DND-41 (cell line): Measurements from ENCODE around the gene NEURL1B.

ENCODE experiments used
- ATAC-seq: fragments of 200-7000 bp; cut with Tn5 transposase; 3 replicates; pipeline ENCODE4 v1.9.1; 2021; ENCODE audit warnings: low read depth; ENCODE audit not compliant: insufficient read depth
- DNase-seq: peaks from one replicate; pipeline ENCODE4 v3.0.0-alpha.2; 2020
- H2AFZ ChIP-seq: 2 replicates; pipeline ENCODE4 v1.6.0; 2012; ENCODE audit warnings: low read depth, low read length
- H3K27ac ChIP-seq: 2 replicates; pipeline ENCODE4 v1.5.1; 2012; ENCODE audit warnings: low read length, inconsistent platforms
- H3K27me3 ChIP-seq: fragments of 200-600 bp; sonication (generic); 2 replicates; pipeline ENCODE4 v1.6.0; 2012; ENCODE audit warnings: low read length, mild to moderate bottlenecking, inconsistent platforms; ENCODE audit not compliant: insufficient read depth, poor library complexity
- H3K36me3 ChIP-seq: 2 replicates; pipeline ENCODE4 v1.5.1; 2012; ENCODE audit warnings: low read length, inconsistent platforms; ENCODE audit not compliant: insufficient read depth
- H3K4me1 ChIP-seq: 2 replicates; pipeline ENCODE4 v1.5.1; 2012; ENCODE audit warnings: mild to moderate bottlenecking, low read length; ENCODE audit not compliant: insufficient read depth
- H3K4me2 ChIP-seq: 2 replicates; pipeline ENCODE4 v1.6.0; 2012; ENCODE audit warnings: mild to moderate bottlenecking, moderate library complexity, low read length, inconsistent platforms; ENCODE audit not compliant: insufficient read depth
- H3K4me3 ChIP-seq, 2 experiments: fragments of 200-600 bp in 1 of 2; shearing (Covaris generic) in 1 of 2; 2 replicates each; pipeline ENCODE4 v1.5.1; 2012 to 2016; ENCODE audit warnings: inconsistent platforms in 2 of 2, low read length in 2 of 2, mild to moderate bottlenecking in 2 of 2, low read depth in 1 of 2, moderate library complexity in 1 of 2
- H3K79me2 ChIP-seq: 2 replicates; pipeline ENCODE4 v1.6.0; 2012; ENCODE audit warnings: low read length, inconsistent platforms; ENCODE audit not compliant: insufficient read depth
- H3K9ac ChIP-seq: 2 replicates; pipeline ENCODE4 v1.6.0; 2012; ENCODE audit warnings: low read depth, mild to moderate bottlenecking, inconsistent platforms, low read length, moderate library complexity
- H3K9me3 ChIP-seq: 2 replicates; pipeline ENCODE4 v1.5.1; 2012; ENCODE audit warnings: low read length, moderate library complexity, mild to moderate bottlenecking, inconsistent platforms; ENCODE audit not compliant: insufficient read depth, severe bottlenecking
- H4K20me1 ChIP-seq: 2 replicates; pipeline ENCODE4 v1.6.0; 2012; ENCODE audit warnings: low read length; ENCODE audit not compliant: insufficient read depth
- EZH2 ChIP-seq: IDR thresholded peaks from 3 replicates; pipeline ENCODE4 v1.6.1; 2012; ENCODE audit warnings: borderline replicate concordance, low read depth, mild to moderate bottlenecking, moderate library complexity, low read length, inconsistent platforms; ENCODE audit not compliant: severe bottlenecking
- TF ChIP-seq, protein P1 (sequence below): IDR thresholded peaks from 2 replicates; pipeline ENCODE4 v1.5.1; 2012; ENCODE audit warnings: borderline replicate concordance, low read length, moderate library complexity, mild to moderate bottlenecking; ENCODE audit not compliant: poor library complexity, severe bottlenecking; ENCODE audit errors: extremely low read depth

The NEURL1B gene

DNA sequence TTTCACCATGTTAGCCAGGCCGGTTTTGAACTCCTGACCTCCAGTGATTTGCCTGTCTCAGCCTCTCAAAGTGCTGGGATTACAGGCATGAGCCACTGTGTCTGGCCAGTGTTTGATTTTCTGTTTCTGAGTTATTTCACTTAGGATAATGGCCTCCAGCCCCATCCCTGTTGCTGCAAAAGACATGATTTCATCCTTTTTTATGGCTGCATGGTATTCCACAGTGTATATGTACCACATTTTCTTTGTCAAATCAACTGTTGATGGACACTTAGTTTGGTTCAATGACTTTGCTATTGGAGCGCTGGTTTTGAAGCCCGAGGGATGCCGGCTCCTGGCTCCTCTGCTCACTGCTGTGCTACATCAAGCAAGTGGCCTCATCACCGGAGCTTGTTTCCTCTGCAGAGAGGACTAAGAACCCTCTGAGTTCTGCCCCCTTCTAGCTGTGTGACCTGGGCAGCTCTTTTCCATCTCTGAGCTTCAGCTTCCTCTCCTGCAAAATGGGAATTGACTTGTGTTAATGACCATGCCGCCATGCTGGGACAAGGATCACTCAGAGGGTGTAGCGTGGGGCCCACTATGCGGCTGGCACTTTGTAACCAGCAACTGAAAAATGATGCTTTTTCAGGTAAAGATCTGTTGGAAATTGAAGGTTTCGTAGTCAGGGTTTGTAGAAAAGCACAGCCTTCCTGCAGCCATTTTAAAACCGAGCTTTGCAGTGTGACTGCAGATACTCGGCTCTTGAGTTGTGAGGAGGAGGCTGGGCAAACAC lies 4.6 kb upstream of the NEURL1B start:
- no peaks in the 10 kb centered on the region for H3K79me2 ChIP-seq
- no peaks in the 10 kb centered on the region for H3K36me3 ChIP-seq
- H2AFZ ChIP-seq: no peak overlapping the region
- ATAC-seq (no peak), DNase-seq (no peak)
- no peak overlapping the region for H3K27ac ChIP-seq
- no peak for TF ChIP-seq EZH2
- TF ChIP-seq, protein P1, sequence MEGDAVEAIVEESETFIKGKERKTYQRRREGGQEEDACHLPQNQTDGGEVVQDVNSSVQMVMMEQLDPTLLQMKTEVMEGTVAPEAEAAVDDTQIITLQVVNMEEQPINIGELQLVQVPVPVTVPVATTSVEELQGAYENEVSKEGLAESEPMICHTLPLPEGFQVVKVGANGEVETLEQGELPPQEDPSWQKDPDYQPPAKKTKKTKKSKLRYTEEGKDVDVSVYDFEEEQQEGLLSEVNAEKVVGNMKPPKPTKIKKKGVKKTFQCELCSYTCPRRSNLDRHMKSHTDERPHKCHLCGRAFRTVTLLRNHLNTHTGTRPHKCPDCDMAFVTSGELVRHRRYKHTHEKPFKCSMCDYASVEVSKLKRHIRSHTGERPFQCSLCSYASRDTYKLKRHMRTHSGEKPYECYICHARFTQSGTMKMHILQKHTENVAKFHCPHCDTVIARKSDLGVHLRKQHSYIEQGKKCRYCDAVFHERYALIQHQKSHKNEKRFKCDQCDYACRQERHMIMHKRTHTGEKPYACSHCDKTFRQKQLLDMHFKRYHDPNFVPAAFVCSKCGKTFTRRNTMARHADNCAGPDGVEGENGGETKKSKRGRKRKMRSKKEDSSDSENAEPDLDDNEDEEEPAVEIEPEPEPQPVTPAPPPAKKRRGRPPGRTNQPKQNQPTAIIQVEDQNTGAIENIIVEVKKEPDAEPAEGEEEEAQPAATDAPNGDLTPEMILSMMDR: no peak
- H3K9ac ChIP-seq: no peak overlapping the region
- H3K27me3 ChIP-seq: peaks cover 9% of the 10 kb centered on the region
- no peak overlapping the region for H3K4me3 ChIP-seq
- H3K4me1 ChIP-seq: peaks cover 13% of the 10 kb centered on the region
- H3K4me2 ChIP-seq: no peak overlapping the region
- no peaks in the 10 kb centered on the region for H3K9me3 ChIP-seq
- no peaks in the 10 kb centered on the region; the same call in 1 of the 2 replicates for H4K20me1 ChIP-seq

GRCh38 chr5:172637110-172637580 lies 3.9 kb upstream of the NEURL1B start:
- no peak for TF ChIP-seq EZH2
- TF ChIP-seq, protein P1: no peak
- Histone ChIP-seq H4K20me1 (no peaks in the 10 kb centered on the region; the same call in none of the 2 replicates), H2AFZ (no peak overlapping the region), H3K4me3 (no peak overlapping the region), H3K27me3 (peaks cover 14% of the 10 kb centered on the region), H3K9ac (no peak overlapping the region), H3K4me1 (peaks cover 15% of the 10 kb centered on the region), H3K36me3 (no peaks in the 10 kb centered on the region), H3K27ac (no peak overlapping the region), H3K79me2 (no peaks in the 10 kb centered on the region), H3K9me3 (no peaks in the 10 kb centered on the region), H3K4me2 (no peak overlapping the region)
- DNase-seq (no peak), ATAC-seq (no peak)

DNA sequence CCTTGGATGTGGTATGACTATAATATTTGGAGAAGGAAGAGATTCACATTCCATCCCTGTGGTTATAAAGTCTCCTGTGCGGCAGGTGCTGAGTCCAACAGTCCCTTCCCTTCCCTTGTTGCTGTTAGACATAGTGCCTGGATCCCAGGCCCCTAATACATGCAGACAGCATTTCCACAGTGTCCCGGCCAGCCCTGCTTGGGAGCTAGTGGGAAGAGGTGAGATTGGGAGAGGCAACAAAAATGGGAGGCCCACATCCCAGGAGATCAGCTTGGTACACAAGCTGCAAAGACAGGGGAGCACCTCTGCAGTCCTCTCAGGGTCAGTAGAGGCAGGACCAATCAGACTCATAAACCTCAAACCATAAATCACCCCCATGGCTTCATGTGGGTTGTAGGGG lies 3.3 kb upstream of the NEURL1B start:
- Histone ChIP-seq H3K4me3 (no peak overlapping the region), H2AFZ (no peak overlapping the region), H3K9me3 (no peaks in the 10 kb centered on the region), H4K20me1 (no peaks in the 10 kb centered on the region; the same call in none of the 2 replicates), H3K79me2 (no peaks in the 10 kb centered on the region), H3K4me1 (peaks cover 15% of the 10 kb centered on the region), H3K27ac (no peak overlapping the region), H3K36me3 (no peaks in the 10 kb centered on the region), H3K27me3 (peaks cover 20% of the 10 kb centered on the region), H3K4me2 (no peak overlapping the region), H3K9ac (no peak overlapping the region)
- DNase-seq (no peak), ATAC-seq (no peak)
- TF ChIP-seq, protein P1: no peak
- TF ChIP-seq EZH2: no peak
